SK-MEL-5 (cell line): ENCODE results near the gene GPR89B. TPM values are rescaled to one million over a fixed set of nuclear protein-coding genes. Genes with fewer than 3 reads are reported as not detected.
A peak's percentile ranks its signal among the peaks of the same experiment; 100 is the strongest.
"Not testable (repeated sequence)": the region's sequence is repeated elsewhere in the genome, so short reads cannot be mapped to it uniquely, and the experiment has no call there.

Experiments
- DNase-seq: peaks from one replicate; pipeline ENCODE4 v3.0.0-alpha.2; 2016; ENCODE audit warnings: low read depth, low spot score
- in situ Hi-C: cut with HindIII; loops from 2 replicates; pipeline ENCODE4 v1.10.0; 2016; ENCODE audit warnings: low sequenced_read_pairs, high pct_unique_total_duplicates, low pct_unique_long_range_greater_than_20kb
- small RNA-seq, 2 experiments: library from RNA; depleted of rRNA; stranded (forward); fragments of <200 nt; gene quantifications; one replicate each; pipeline ENCODE3, GENCODE V24; 2014
- total RNA-seq: library from RNA; depleted of rRNA; stranded (reverse); fragments of >200 nt; shearing (Covaris generic); gene quantifications from 2 replicates; pipeline ENCODE4 v1.2.3, GENCODE V29; 2014; rRNA removed

Gene GPR89B
- total RNA-seq, 1 experiment from 2014 or later, result 34.4 TPM

DNA sequence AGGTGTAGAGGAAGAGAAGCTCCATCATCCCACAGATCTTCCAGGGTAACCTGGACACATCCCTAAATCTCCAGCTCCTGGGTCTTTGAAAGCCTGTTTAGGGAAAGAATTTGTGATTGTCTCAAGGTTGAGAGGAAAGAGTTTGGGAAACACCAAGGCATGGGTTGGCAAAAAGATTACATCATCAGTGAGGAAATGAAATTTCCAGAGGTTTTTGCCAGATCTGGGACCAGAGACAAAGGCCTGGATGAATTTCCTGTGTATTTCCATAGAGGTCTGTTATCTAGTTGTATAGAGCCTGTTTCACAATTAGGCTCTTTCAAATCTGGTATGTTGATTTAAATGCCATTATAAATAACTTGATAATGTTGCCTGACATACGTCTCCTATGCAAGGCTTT is 82.3 kb downstream of the GPR89B start:
- no peak for DNase-seq
- in situ Hi-C loops, result no loop called here

DNA sequence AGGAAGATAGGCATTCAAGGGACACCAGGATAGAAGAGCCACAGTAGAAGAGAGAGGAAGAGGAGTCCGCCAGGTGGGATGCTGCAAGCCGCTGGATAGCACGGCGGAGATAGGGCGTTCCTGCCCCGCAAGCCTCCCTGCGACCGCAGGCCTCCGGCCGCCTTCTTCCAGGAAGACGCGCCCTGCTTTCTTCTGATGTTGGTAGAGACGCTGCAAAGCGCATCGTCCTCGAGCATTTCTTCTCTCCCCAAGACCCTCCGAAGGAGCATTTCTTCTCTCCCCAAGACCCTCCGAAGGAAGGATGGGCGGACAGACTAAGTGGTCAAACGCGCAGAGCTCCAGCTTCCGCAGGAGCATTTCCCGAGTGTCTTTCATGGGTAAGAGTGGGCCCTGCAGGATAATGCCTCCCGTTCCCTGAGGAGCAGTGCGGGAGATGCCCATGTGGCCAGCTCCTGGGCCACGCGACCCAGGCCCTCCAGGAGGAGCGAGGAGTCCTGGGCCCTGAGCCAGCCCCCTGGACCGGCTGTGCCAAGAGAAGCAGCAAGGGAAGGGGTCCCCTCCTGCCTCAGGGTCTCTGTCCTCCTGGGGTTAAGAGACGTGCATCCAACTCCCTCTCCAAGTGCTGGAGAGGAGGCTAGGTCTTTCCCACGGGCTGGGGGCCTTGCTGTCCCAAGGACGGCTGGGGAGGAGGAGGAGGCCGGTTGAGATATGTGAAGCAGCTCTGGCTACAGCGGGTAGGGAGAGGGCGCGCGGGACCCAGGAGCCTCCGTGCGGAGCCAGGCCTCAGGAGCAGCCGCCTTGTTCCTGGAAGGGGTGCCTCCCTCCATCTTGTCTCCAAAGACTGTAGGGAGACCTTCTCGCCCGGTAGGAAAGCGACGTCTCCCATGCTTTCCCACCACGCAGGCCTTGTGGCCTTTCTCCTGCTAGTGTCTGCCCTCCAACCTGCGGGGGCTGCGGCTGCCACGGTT is 85.2 kb downstream of the GPR89B start:
- in situ Hi-C loops, DNase-seq: not testable (repeated sequence)

DNA sequence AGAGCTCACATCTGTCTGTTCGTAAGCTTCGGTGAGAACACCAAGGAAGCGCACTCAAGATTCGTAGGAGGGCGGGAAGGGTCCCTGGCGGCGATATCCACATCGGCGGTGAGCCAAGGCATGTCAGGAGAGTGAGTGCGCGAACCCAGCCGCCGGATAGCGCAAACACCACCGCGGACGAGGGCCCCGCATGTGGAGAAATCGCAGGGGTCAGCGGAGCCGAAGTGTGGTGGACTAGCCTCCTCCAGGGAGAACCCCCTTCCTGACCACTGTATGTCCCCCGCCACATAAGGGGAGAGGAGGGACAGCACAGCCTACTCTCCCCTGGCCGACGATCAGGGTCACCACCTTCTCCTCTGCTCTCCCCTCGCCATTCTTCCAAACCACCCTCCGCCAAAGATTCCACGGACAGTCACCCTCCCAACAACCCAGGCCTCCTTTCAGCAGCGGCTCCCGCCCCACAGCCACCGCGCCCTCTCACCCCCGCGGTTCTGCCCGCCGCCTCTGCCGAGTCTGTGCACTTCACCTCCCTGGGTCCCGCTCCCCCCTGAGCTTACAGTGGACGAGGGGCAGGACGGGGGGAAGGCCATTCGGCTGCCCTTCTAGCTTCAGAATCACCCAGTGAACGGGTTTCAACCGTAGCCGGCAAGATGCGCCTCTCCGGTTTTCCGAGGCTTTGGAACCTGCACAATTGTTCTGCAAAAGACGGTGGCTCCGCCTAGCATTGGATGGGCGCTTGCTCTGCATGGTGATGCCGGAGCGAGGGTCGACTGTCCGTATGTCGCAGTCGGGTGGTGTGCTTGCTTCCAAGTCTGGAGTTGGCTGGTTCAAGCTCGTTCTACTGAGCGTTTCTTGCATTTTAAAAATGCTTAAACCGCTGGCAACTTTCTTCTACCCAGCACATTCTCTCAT is 86.3 kb downstream of the GPR89B start:
- in situ Hi-C loops, result not testable (repeated sequence)

DNA sequence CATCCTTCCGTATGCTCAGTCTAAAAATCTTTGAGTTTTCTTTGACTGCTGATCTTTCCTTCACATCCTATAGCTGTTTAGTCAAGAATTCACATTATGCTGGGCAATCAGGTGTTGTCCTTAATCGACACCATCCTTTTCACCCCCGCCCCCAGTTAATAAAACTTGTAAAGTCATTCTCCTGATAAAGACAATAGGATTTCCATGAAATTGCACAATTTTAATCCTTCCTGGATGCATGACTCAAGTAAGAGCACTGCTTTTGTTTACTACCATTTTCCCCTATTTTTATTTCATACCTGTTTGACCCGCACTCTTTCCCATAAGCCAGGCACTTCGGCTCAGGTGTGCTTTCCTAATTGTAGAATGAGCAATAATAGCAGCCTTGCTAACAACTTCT is 96.7 kb downstream of the GPR89B start:
- DNase-seq, in situ Hi-C loops: not testable (repeated sequence)

More for the DNA sequence above, 86.3 kb downstream of the GPR89B start:
- not testable (repeated sequence) for DNase-seq

DNA sequence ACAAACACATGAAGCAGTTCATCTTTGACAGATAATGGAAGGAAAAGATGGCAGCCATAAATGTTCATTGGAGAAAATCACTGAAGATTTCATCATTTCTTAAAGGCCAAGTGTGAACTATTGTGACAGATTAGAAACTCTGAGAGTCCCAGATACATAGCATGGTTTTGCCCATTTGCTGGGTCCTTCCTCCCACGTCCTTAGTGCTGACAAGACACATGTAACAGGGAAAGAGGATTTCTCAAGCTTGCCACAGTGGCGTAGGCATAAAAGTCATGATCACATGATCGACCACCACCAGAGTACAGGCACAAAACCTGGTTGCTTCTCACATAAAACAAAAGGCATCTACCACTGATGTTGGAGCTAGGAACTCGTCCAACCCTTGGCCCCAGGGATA is 98.8 kb downstream of the GPR89B start:
- DNase-seq, in situ Hi-C loops: not testable (repeated sequence)

DNA sequence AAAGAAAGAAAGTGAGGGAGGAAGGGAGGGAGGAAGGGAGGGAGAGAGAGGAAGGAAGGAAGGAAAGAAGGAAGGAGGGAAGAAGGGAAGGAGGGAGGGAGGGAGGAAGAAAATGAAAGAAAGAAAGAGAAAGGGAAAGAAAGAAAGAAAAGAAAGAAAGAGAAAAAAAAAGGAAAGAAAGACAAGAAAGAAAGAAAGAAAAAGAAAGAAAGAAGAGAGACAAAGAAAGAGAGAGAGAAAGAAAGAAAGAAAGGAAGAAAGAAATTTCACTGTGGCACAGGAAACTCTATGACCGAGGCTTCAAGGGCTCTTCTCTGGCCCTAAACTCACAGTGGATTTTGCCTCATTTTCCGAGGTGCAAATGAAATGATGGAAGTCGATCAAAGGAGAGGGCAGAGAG is 104.0 kb downstream of the GPR89B start:
- in situ Hi-C loops, DNase-seq: not testable (repeated sequence)

DNA sequence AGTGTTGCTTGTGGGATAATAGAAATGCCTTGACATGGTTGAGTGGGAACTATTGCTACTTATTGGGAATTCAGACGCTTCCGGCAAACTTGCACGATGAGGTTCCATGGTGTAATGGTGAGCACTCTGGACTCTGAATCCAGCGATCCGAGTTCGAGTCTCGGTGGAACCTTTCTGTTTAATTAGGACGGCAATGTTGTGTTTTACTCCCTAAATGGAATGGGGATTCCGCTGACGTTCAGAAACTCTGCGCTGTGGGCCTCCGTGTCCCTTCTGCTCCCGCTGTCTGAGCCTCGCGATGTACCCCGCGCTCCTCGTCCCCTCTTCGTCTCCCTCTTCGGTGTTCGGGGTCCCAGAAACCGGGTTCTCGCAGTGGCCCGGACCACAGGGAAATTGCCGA is 104.5 kb downstream of the GPR89B start:
- DNase-seq, in situ Hi-C loops: not testable (repeated sequence)

DNA sequence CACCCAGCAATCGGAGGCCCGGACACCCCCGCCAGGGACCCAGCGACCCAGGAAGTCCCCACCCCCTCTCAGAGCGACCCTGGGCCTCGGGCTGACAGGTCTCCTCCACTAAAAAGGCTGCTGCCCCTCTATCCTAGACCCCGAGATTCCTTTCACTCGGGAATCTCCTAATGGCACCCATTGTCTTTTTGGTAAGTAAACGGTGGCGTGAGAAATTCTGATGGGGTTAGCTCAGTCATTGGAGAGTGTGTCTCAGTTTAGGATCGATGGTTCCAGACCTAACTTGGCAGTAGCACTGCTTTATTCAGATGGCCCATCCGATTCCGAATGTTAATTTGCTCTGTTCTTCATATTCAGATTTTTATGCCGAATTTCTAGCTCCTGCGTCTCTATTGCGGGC is 104.9 kb downstream of the GPR89B start:
- in situ Hi-C loops, DNase-seq: not testable (repeated sequence)

DNA sequence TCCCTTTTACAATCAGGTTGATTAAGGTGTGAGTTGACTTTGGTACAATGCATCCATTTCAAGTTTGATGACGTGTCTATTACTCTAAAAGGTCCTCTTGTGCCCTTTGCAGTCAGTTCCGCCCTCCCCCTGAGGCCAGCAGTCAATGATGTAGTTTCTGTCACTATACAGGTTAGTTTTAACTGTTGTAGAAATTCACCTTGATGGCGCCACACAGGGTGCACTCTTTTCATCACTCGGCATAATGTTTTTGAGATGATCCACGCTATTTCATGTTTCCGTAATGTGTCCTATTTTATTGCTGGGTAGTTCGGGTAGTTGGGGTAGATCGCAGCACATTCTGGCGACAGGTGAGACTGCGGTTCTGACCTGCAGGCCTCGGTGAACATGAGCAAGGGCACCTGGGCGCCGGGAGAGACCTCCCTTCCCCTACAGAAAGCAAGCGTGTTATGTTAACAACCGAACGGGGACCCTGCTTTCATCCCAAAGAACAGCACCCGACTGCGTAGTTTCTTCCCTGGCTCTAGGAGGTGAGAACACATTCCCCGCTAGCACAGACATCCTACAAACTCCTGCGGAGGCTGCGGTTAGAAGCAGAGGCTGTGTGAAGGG is 109.7 kb downstream of the GPR89B start:
- in situ Hi-C loops, DNase-seq: not testable (repeated sequence)

DNA sequence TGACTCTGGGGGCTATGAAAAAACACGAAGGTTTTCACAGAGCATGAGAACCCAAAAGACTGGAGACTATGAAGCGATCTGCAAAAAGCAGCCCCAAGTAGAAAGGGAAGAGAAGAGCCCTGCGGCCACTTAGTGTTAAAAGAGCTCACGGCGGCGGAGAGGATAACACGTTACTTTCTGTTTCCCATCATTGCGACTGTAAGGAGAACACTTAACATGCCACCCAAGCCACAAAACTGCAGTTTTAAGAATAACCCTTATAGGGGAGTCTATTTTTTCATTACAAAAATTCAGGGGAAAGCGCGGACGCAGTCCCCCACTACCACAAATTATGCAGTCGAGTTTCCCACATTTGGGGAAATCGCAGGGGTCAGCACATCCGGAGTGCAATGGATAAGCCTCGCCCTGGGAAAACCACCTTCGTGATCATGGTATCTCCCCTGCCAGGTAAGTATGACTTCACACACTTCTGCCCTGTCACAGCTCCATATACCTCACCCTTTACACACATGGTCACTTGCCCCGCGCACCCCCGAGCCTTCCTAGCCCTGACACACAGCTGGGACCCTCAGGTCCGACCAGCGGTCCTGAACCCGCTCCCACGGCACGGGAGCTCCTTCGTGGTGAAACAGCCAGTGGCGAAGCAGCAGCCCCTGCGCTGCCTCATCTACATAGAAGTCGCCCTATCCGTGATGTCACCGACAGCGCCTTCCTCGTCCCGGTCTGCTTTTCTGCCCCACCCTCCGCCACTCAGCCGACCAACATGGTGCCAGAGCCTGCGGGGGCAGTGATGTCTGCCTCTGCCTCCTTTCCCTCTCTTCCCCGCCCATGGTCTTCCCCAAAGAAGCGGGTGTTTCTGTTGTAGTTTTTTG is 110.5 kb downstream of the GPR89B start:
- in situ Hi-C loops, result not testable (repeated sequence)
- peak; percentile 98 for DNase-seq

Small RNA genes within 50 kb of the gene (small RNA-seq; reads per million reads assigned to genes)
- gene RNU1-129P (0 reads per million in 2 experiments), gene RNVU1-7 (54.1 to 58.9 reads per million in 2 experiments)

Other genes starting within 250 kb of the GPR89B start
- not detected in 2 replicates for gene GJA5, start 167.8 kb upstream of the GPR89B start, total RNA-seq
- not detected in 2 replicates for gene GJA8, start 25.6 kb upstream of the GPR89B start, total RNA-seq
- 5.1 and 5.2 TPM in 2 replicates for gene NBPF11, start 223.9 kb downstream of the GPR89B start, total RNA-seq